ENCODE results near the gene FBXL5. TPM values are rescaled to one million over a fixed set of nuclear protein-coding genes. Genes with fewer than 3 reads are reported as not detected.

Gene FBXL5
- total and polyA plus RNA-seq, 9 of the 15 experiments (the other 6 are each of a cell fraction or from before 2014, with no cell fraction given) = 6.0 to 35.2 (median 22.1) TPM

DNA sequence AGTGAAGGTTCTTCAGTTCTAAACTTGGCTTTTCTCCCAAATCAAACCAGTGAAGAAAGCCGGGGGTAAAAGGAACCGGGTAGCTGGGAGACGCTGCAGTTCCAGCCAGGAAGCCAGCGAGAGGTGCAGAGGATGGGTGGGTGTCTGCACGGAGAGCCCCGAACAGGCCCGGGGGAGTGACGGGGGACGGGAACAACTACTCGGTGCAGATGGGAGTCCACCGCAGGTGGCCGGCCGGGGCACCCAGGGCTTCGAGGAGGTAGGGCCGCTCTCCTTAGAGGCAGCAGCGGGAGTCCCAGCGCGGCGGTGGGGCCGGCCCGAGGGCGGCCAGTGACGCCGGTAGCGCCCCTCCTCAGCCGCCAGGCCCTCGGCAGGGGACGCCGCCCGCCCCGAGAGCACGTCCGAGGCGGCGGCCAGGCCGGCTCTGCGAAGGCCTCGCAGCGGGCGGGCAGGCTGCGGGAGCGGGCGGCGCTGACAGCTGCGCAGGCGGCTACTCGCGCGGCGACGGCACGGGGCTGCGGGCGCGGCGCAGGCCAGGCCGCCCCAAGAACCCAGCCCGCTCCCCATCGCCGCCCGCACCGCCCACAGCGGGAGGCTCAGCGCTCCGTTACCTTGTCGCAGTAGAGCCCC is 449 bp downstream of the FBXL5 start (continued):
- TF ChIP-seq, protein P1, sequence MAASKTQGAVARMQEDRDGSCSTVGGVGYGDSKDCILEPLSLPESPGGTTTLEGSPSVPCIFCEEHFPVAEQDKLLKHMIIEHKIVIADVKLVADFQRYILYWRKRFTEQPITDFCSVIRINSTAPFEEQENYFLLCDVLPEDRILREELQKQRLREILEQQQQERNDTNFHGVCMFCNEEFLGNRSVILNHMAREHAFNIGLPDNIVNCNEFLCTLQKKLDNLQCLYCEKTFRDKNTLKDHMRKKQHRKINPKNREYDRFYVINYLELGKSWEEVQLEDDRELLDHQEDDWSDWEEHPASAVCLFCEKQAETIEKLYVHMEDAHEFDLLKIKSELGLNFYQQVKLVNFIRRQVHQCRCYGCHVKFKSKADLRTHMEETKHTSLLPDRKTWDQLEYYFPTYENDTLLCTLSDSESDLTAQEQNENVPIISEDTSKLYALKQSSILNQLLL (CRISPR knock-in tag; IDR thresholded peaks at IDR 0.05; ENCODE audit: borderline replicate concordance) = no peak
- TF ChIP-seq HNRNPLL (IDR thresholded peaks at IDR 0.05; ENCODE audit: low read depth, low read length, poor library complexity, severe bottlenecking) (peak; percentile 43), MTA2 (IDR thresholded peaks at IDR 0.05; ENCODE audit: low read depth) (no peak), PTTG1 (tag; IDR thresholded peaks at IDR 0.05; ENCODE audit: low read depth) (no peak), FOXA1 (IDR thresholded peaks at IDR 0.05; ENCODE audit: borderline replicate concordance) (no peak), RBM22 (IDR thresholded peaks at IDR 0.05; ENCODE audit: low read depth, low read length, poor library complexity, severe bottlenecking) (peak; percentile 42), CAMTA2 (CRISPR knock-in tag; conservative IDR thresholded peaks at IDR 0.05) (no peak), TAF1 (IDR thresholded peaks at IDR 0.05; ENCODE audit: control insufficient read depth, extremely low read depth, insufficient read depth, low read length, severe bottlenecking) (peak; percentile 4), ZNF347 (CRISPR knock-in tag; IDR thresholded peaks at IDR 0.05; ENCODE audit: low read depth) (no peak), FOS (IDR thresholded peaks at IDR 0.05; ENCODE audit: extremely low read depth, insufficient read length) (no peak), HEY1 (CRISPR knock-in tag; IDR thresholded peaks at IDR 0.05; ENCODE audit: borderline replicate concordance) (no peak), E2F3 (CRISPR knock-in tag; IDR thresholded peaks at IDR 0.05) (0 out of 2 replicates have a peak, but pooled peaks have one; percentile 49), NR2C2 (CRISPR knock-in tag; IDR thresholded peaks at IDR 0.05) (no peak), NR2C2 (tag; IDR thresholded peaks at IDR 0.05) (0 out of 2 replicates have a peak, but pooled peaks have one; percentile 22), CTBP1 (IDR thresholded peaks at IDR 0.05; ENCODE audit: borderline replicate concordance) (peak; percentile 92), ZNF766 (CRISPR knock-in tag; conservative IDR thresholded peaks at IDR 0.05) (no peak)
- TF ChIP-seq, protein P2, sequence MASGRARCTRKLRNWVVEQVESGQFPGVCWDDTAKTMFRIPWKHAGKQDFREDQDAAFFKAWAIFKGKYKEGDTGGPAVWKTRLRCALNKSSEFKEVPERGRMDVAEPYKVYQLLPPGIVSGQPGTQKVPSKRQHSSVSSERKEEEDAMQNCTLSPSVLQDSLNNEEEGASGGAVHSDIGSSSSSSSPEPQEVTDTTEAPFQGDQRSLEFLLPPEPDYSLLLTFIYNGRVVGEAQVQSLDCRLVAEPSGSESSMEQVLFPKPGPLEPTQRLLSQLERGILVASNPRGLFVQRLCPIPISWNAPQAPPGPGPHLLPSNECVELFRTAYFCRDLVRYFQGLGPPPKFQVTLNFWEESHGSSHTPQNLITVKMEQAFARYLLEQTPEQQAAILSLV (tag; IDR thresholded peaks at IDR 0.05) = no peak
- TF ChIP-seq, protein P3, sequence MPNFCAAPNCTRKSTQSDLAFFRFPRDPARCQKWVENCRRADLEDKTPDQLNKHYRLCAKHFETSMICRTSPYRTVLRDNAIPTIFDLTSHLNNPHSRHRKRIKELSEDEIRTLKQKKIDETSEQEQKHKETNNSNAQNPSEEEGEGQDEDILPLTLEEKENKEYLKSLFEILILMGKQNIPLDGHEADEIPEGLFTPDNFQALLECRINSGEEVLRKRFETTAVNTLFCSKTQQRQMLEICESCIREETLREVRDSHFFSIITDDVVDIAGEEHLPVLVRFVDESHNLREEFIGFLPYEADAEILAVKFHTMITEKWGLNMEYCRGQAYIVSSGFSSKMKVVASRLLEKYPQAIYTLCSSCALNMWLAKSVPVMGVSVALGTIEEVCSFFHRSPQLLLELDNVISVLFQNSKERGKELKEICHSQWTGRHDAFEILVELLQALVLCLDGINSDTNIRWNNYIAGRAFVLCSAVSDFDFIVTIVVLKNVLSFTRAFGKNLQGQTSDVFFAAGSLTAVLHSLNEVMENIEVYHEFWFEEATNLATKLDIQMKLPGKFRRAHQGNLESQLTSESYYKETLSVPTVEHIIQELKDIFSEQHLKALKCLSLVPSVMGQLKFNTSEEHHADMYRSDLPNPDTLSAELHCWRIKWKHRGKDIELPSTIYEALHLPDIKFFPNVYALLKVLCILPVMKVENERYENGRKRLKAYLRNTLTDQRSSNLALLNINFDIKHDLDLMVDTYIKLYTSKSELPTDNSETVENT (CRISPR knock-in tag; IDR thresholded peaks at IDR 0.05) = 0 out of 2 replicates have a peak, but pooled peaks have one; percentile 25
- TF ChIP-seq, protein P4, sequence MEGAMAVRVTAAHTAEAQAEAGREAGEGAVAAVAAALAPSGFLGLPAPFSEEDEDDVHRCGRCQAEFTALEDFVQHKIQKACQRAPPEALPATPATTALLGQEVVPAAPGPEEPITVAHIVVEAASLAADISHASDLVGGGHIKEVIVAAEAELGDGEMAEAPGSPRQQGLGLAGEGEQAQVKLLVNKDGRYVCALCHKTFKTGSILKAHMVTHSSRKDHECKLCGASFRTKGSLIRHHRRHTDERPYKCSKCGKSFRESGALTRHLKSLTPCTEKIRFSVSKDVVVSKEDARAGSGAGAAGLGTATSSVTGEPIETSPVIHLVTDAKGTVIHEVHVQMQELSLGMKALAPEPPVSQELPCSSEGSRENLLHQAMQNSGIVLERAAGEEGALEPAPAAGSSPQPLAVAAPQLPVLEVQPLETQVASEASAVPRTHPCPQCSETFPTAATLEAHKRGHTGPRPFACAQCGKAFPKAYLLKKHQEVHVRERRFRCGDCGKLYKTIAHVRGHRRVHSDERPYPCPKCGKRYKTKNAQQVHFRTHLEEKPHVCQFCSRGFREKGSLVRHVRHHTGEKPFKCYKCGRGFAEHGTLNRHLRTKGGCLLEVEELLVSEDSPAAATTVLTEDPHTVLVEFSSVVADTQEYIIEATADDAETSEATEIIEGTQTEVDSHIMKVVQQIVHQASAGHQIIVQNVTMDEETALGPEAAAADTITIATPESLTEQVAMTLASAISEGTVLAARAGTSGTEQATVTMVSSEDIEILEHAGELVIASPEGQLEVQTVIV (CRISPR knock-in tag; IDR thresholded peaks at IDR 0.05; ENCODE audit: borderline replicate concordance) = 0 out of 2 replicates have a peak, but pooled peaks have one; percentile 26
- TF ChIP-seq, protein P5, sequence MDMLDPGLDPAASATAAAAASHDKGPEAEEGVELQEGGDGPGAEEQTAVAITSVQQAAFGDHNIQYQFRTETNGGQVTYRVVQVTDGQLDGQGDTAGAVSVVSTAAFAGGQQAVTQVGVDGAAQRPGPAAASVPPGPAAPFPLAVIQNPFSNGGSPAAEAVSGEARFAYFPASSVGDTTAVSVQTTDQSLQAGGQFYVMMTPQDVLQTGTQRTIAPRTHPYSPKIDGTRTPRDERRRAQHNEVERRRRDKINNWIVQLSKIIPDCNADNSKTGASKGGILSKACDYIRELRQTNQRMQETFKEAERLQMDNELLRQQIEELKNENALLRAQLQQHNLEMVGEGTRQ (CRISPR knock-in tag; IDR thresholded peaks at IDR 0.05) = no peak
